Upper lobe of left lung (tissue), 6 donors: Measurements from ENCODE around the gene GRIK3. TPM values are rescaled to one million over a fixed set of nuclear protein-coding genes. Genes with fewer than 3 reads are reported as not detected.
A peak's percentile ranks its signal among the peaks of the same experiment; 100 is the strongest.

ENCODE experiments used
- ATAC-seq, 2 donors: fragments of 200-7000 bp; cut with Tn5 transposase; one replicate each; pipeline ENCODE4 v1.9.1; 2022; ENCODE audit warnings: mild to moderate bottlenecking in 2 of 2, moderate library complexity in 2 of 2; ENCODE audit not compliant: low FRiP score in 2 of 2
- DNase-seq, 2 donors: peaks; one replicate each; pipeline ENCODE4 v3.0.0-alpha.2; 2019 to 2020
- H3K27ac ChIP-seq, 4 donors: fragments of 200-600 bp; sonication (generic); one replicate each; pipeline ENCODE4 v1.5.1; 2016 to 2019
- H3K27me3 ChIP-seq, 4 donors: fragments of 200-600 bp; sonication (generic); one replicate each; pipeline ENCODE4 v1.5.1; 2017 to 2019
- H3K36me3 ChIP-seq, 4 donors: fragments of 200-600 bp; sonication (generic); one replicate each; pipeline ENCODE4 v1.5.1; 2016 to 2019
- H3K4me1 ChIP-seq, 4 donors: fragments of 200-600 bp; sonication (generic); one replicate each; pipeline ENCODE4 v1.5.1; 2018 to 2019
- H3K4me3 ChIP-seq, 4 donors: fragments of 200-600 bp; sonication (generic); one replicate each; pipeline ENCODE4 v1.5.1; 2017 to 2019; ENCODE audit warnings: mild to moderate bottlenecking in 2 of 4, moderate library complexity in 1 of 4
- H3K9me3 ChIP-seq, 4 donors: fragments of 200-600 bp; sonication (generic); one replicate each; pipeline ENCODE4 v1.5.1; 2018 to 2019
- CTCF ChIP-seq, 6 experiments: fragments of 450-650 bp in 4 of 6; fragments of 200-600 bp in 2 of 6; sonication (generic) in 2 of 6; IDR thresholded peaks; one replicate each; pipeline ENCODE4 v1.5.1; 2016 to 2019; ENCODE audit warnings: antibody characterized with exemption in 6 of 6
- EP300 ChIP-seq, 4 donors: sonication (generic); formaldehyde crosslinking; IDR thresholded peaks; one replicate each; pipeline ENCODE4 v1.5.1; 2017; ENCODE audit warnings: antibody characterized with exemption in 4 of 4, control low read depth in 2 of 4
- POLR2A ChIP-seq, 4 donors: fragments of 450-650 bp; IDR thresholded peaks; one replicate each; pipeline ENCODE4 v1.5.1; 2016 to 2017; ENCODE audit warnings: antibody characterized with exemption in 4 of 4, mild to moderate bottlenecking in 2 of 4
- POLR2AphosphoS5 ChIP-seq, 2 donors: sonication (generic); formaldehyde crosslinking; IDR thresholded peaks; one replicate each; pipeline ENCODE4 v1.5.1; 2017; ENCODE audit warnings: antibody characterized with exemption in 2 of 2
- WGBS, 2 donors: methylation state at CpG; one replicate each; pipeline ENCODE4 v1.1.5; 2017 to 2018; 5-methylcytosine and 5-hydroxymethylcytosine counted together
- total RNA-seq, 6 donors: library from RNA; depleted of rRNA in 4 of 6; stranded (reverse); fragments of >200 nt in 4 of 6; gene quantifications; one replicate each; pipeline versions ENCODE4 v1.1.0 to v1.2.1, GENCODE V29; 2016 to 2021
- donor health status: DM: no; HTN: no; CAD: no; lungs with moderate emphysema.
- donor health status: DM: no; HTN: yes; CAD: no; lungs with severe emphysema.

The GRIK3 gene
- total RNA-seq, 6 donors from 2014 or later: 0.10 to 0.22 TPM; not detected in 4

- whole genome bisulfite sequencing, 2 donors: 56 to 67% methylated on average over 1 to 12 of the region's 12 CpGs
- no peak overlapping the region for H3K4me3 ChIP-seq
- ATAC-seq (no peak), DNase-seq (peak in 1 of 2 donors; percentile 66)
- TF ChIP-seq POLR2AphosphoS5 (IDR thresholded peaks at IDR 0.05) (no peak), CTCF (IDR thresholded peaks at IDR 0.05) (no peak), POLR2A (IDR thresholded peaks at IDR 0.05) (no peak), EP300 (IDR thresholded peaks at IDR 0.05) (no peak)
- H3K4me1 ChIP-seq: no peaks in the 10 kb centered on the region
- H3K36me3 ChIP-seq: no peaks in the 10 kb centered on the region
- H3K9me3 ChIP-seq: no peaks in the 10 kb centered on the region
- no peaks in the 10 kb centered on the region for H3K27me3 ChIP-seq
- H3K27ac ChIP-seq: no peak overlapping the region
These were observed 184.4 kb downstream of the GRIK3 start for GRCh38 chr1:36849956-36850355.

GRCh38 chr1:36847761-36848160 is 186.6 kb downstream of the GRIK3 start:
- H3K36me3 ChIP-seq: no peaks in the 10 kb centered on the region
- no peaks in the 10 kb centered on the region for H3K4me1 ChIP-seq
- H3K4me3 ChIP-seq: no peak overlapping the region
- WGBS, 2 donors: 0 to 8% methylated on average over 2 of the region's 2 CpGs
- DNase-seq (no peak), ATAC-seq (no peak)
- H3K27me3 ChIP-seq: no peaks in the 10 kb centered on the region
- H3K9me3 ChIP-seq: no peaks in the 10 kb centered on the region
- no peak overlapping the region for H3K27ac ChIP-seq
- TF ChIP-seq EP300 (IDR thresholded peaks at IDR 0.05) (no peak), CTCF (IDR thresholded peaks at IDR 0.05) (no peak), POLR2AphosphoS5 (IDR thresholded peaks at IDR 0.05) (no peak)

GRCh38 chr1:36847186-36847585 is 187.1 kb downstream of the GRIK3 start:
- DNase-seq (no peak), ATAC-seq (no peak)
- no peaks in the 10 kb centered on the region for H3K9me3 ChIP-seq
- WGBS, 2 donors: 19 to 26% methylated on average over 1 of the region's 1 CpG
- no peaks in the 10 kb centered on the region for H3K36me3 ChIP-seq
- H3K27me3 ChIP-seq: no peaks in the 10 kb centered on the region
- no peak overlapping the region for H3K4me3 ChIP-seq
- H3K27ac ChIP-seq: no peak overlapping the region
- no peaks in the 10 kb centered on the region for H3K4me1 ChIP-seq
- TF ChIP-seq POLR2A (IDR thresholded peaks at IDR 0.05): no peak
- no peak for TF ChIP-seq POLR2AphosphoS5 (IDR thresholded peaks at IDR 0.05)
- no peak for TF ChIP-seq EP300 (IDR thresholded peaks at IDR 0.05)
- no peak for TF ChIP-seq CTCF (IDR thresholded peaks at IDR 0.05)

- Histone ChIP-seq H3K36me3 (no peaks in the 10 kb centered on the region), H3K27ac (no peak overlapping the region), H3K4me3 (no peak overlapping the region), H3K9me3 (no peaks in the 10 kb centered on the region), H3K27me3 (no peaks in the 10 kb centered on the region), H3K4me1 (no peaks in the 10 kb centered on the region)
- no peak for TF ChIP-seq EP300 (IDR thresholded peaks at IDR 0.05)
- TF ChIP-seq CTCF (IDR thresholded peaks at IDR 0.05): no peak
- TF ChIP-seq POLR2AphosphoS5 (IDR thresholded peaks at IDR 0.05): no peak
- TF ChIP-seq POLR2A (IDR thresholded peaks at IDR 0.05): no peak
- no peak for ATAC-seq
- DNase-seq: no peak
- WGBS, 2 donors: 57% methylated on average over 1 of the region's 1 CpG; no CpG with 5 or more reads in 1 of the 2 donors
These were observed 188.0 kb downstream of the GRIK3 start for GRCh38 chr1:36846357-36846756.

GRCh38 chr1:36845802-36846201 is 188.5 kb downstream of the GRIK3 start:
- TF ChIP-seq POLR2AphosphoS5 (IDR thresholded peaks at IDR 0.05): no peak
- TF ChIP-seq CTCF (IDR thresholded peaks at IDR 0.05): no peak
- Histone ChIP-seq H3K4me3 (no peak overlapping the region), H3K9me3 (no peaks in the 10 kb centered on the region), H3K4me1 (no peaks in the 10 kb centered on the region), H3K27ac (no peak overlapping the region), H3K36me3 (no peaks in the 10 kb centered on the region), H3K27me3 (no peaks in the 10 kb centered on the region)
- 80 to 94% methylated on average over 8 to 14 of the region's 14 CpGs for WGBS, 2 donors
- DNase-seq: no peak
- no peak for ATAC-seq
